H1 (cell line): ENCODE measurements around the gene RIN3. TPM values are rescaled to one million over a fixed set of nuclear protein-coding genes. Genes with fewer than 3 reads are reported as not detected.

Source experiments
- CTCF ChIA-PET: fragments of 300-600 bp; sonication (Branson Sonifier 250); formaldehyde crosslinking; loops from one replicate; lab custom pipeline; 2021; ENCODE audit not compliant: partially characterized antibody; lab: Charles Lee
- POLR2A ChIA-PET: fragments of 300-600 bp; sonication (Branson Sonifier 250); formaldehyde crosslinking; loops from one replicate; lab custom pipeline; 2021; ENCODE audit warnings: inconsistent platforms; ENCODE audit not compliant: partially characterized antibody; lab: Charles Lee
- DNase-seq, 2 experiments: peaks; one replicate each; pipeline versions ENCODE4 v3.0.0 to v3.0.0-alpha.2; 2010 to 2022; ENCODE audit warnings: low spot score in 2 of 2, low read depth in 1 of 2, mixed read lengths in 1 of 2
- FAIRE-seq: peaks from 2 replicates; lab custom pipeline; 2011; peaks lifted over from hg19 to GRCh38; lab: Jason Lieb, UNC
- H2AFZ ChIP-seq: 2 replicates; pipeline ENCODE4 v1.8.1; 2012; ENCODE audit warnings: low read length, inconsistent platforms
- H2AK5ac ChIP-seq: 2 replicates; pipeline ENCODE4 v1.6.1; 2013; ENCODE audit warnings: low read depth, low read length
- H2BK120ac ChIP-seq: replicated peaks from 2 replicates; pipeline ENCODE3; 2013; ENCODE audit warnings: low read depth, low read length, inconsistent platforms
- H2BK12ac ChIP-seq: 2 replicates; pipeline ENCODE4 v1.6.1; 2013; ENCODE audit warnings: low read depth, low read length
- H2BK15ac ChIP-seq: 2 replicates; pipeline ENCODE4 v1.6.1; 2013; ENCODE audit warnings: low read length
- H2BK20ac ChIP-seq: 2 replicates; pipeline ENCODE4 v1.6.1; 2013; ENCODE audit warnings: low read length
- H2BK5ac ChIP-seq: 2 replicates; pipeline ENCODE4 v1.6.1; 2013; ENCODE audit warnings: low read depth, low read length
- H3K14ac ChIP-seq: 2 replicates; pipeline ENCODE4 v1.6.1; 2013; ENCODE audit warnings: inconsistent platforms; ENCODE audit not compliant: insufficient read length
- H3K18ac ChIP-seq: 2 replicates; pipeline ENCODE4 v1.6.1; 2013; ENCODE audit warnings: low read length; ENCODE audit errors: extremely low read depth
- H3K23ac ChIP-seq: 2 replicates; pipeline ENCODE4 v1.6.1; 2013; ENCODE audit warnings: inconsistent platforms; ENCODE audit not compliant: insufficient read length
- H3K23me2 ChIP-seq: 2 replicates; pipeline ENCODE4 v1.6.1; 2013; ENCODE audit warnings: low read depth, low read length
- H3K27ac ChIP-seq: 2 replicates; pipeline ENCODE4 v1.6.1; 2011; ENCODE audit warnings: low read depth, low read length, inconsistent platforms
- H3K27me3 ChIP-seq, 4 experiments: replicated peaks in 1 of 4; 1 replicate in 1 of 4; 2 replicates in 3 of 4; pipeline versions ENCODE4 v1.6.1 to v1.8.1; 2011 to 2013; ENCODE audit warnings: low read length in 3 of 4, mild to moderate bottlenecking in 3 of 4, inconsistent platforms in 2 of 4, mixed read lengths in 2 of 4, moderate library complexity in 1 of 4; ENCODE audit not compliant: control insufficient read depth in 3 of 4, insufficient read depth in 3 of 4; ENCODE audit errors: extremely low read depth in 1 of 4
- H3K36me3 ChIP-seq, 4 experiments: 2 replicates each; pipeline versions ENCODE4 v1.6.1 to v1.8.1; 2011 to 2013; ENCODE audit warnings: mild to moderate bottlenecking in 4 of 4, low read length in 3 of 4, moderate library complexity in 2 of 4, control low read depth in 1 of 4, inconsistent platforms in 1 of 4; ENCODE audit not compliant: insufficient read depth in 4 of 4, control insufficient read depth in 2 of 4
- H3K4ac ChIP-seq: replicated peaks from 2 replicates; pipeline ENCODE3; 2013; ENCODE audit warnings: low read length, low read depth, mixed read lengths, inconsistent platforms; ENCODE audit not compliant: insufficient read length
- H3K4me1 ChIP-seq, 4 experiments: replicated peaks in 1 of 4; 1 replicate in 1 of 4; 2 replicates in 3 of 4; pipeline versions ENCODE4 v1.6.1 to v1.8.1; 2011 to 2013; ENCODE audit warnings: low read length in 3 of 4, inconsistent platforms in 2 of 4, mixed read lengths in 1 of 4; ENCODE audit not compliant: insufficient read depth in 4 of 4, control insufficient read depth in 3 of 4
- H3K4me2 ChIP-seq, 2 experiments: 2 replicates each; pipeline versions ENCODE4 v1.6.1 to v1.8.1; 2011 to 2013; ENCODE audit warnings: low read depth in 2 of 2, low read length in 2 of 2, control low read depth in 1 of 2, inconsistent platforms in 1 of 2, mild to moderate bottlenecking in 1 of 2; ENCODE audit not compliant: insufficient read depth in 1 of 2
- H3K4me3 ChIP-seq, 4 experiments: fragments of 200-600, 300-600 bp in 1 of 4; sonication (generic), shearing (Covaris generic), sonication (Bioruptor Twin) in 1 of 4; 2 replicates each; pipeline versions ENCODE4 v1.5.1 to v1.8.1; 2011 to 2016; ENCODE audit warnings: low read length in 4 of 4, low read depth in 3 of 4, control low read depth in 2 of 4, inconsistent platforms in 2 of 4, mild to moderate bottlenecking in 2 of 4, mixed read lengths in 1 of 4, moderate library complexity in 1 of 4; ENCODE audit not compliant: insufficient read depth in 2 of 4; ENCODE audit errors: extremely low read depth in 1 of 4
- H3K56ac ChIP-seq: replicated peaks from 2 replicates; pipeline ENCODE3; 2013; ENCODE audit warnings: low read depth, mild to moderate bottlenecking, mixed read lengths, low read length, inconsistent platforms; ENCODE audit not compliant: insufficient read length
- H3K79me1 ChIP-seq: 2 replicates; pipeline ENCODE4 v1.6.1; 2013; ENCODE audit warnings: low read depth, low read length, control low read depth
- H3K79me2 ChIP-seq, 2 experiments: 2 replicates each; pipeline versions ENCODE4 v1.6.1 to v1.8.1; 2012 to 2013; ENCODE audit warnings: low read length in 2 of 2, mild to moderate bottlenecking in 2 of 2, inconsistent platforms in 1 of 2; ENCODE audit not compliant: insufficient read depth in 2 of 2, control insufficient read depth in 1 of 2
- H3K9ac ChIP-seq, 4 experiments: replicated peaks in 1 of 4; 1 replicate in 1 of 4; 2 replicates in 3 of 4; pipeline versions ENCODE4 v1.6.1 to v1.8.1; 2011 to 2013; ENCODE audit warnings: low read depth in 3 of 4, low read length in 3 of 4, control low read depth in 2 of 4, mild to moderate bottlenecking in 2 of 4, moderate library complexity in 2 of 4, inconsistent platforms in 1 of 4; ENCODE audit errors: extremely low read depth in 1 of 4
- H3K9me3 ChIP-seq, 2 experiments: 2 replicates each; pipeline versions ENCODE4 v1.6.1 to v1.8.1; 2012 to 2013; ENCODE audit warnings: mild to moderate bottlenecking in 2 of 2, moderate library complexity in 2 of 2, control low read depth in 1 of 2, inconsistent platforms in 1 of 2, low read depth in 1 of 2, low read length in 1 of 2, mixed read lengths in 1 of 2; ENCODE audit not compliant: insufficient read depth in 2 of 2
- H4K20me1 ChIP-seq, 2 experiments: replicated peaks in 1 of 2; 2 replicates each; pipeline versions ENCODE3 to v1.8.1; 2011 to 2013; ENCODE audit warnings: inconsistent platforms in 2 of 2, low read length in 2 of 2, mild to moderate bottlenecking in 1 of 2; ENCODE audit not compliant: insufficient read depth in 2 of 2, control insufficient read depth in 1 of 2
- H4K5ac ChIP-seq: 2 replicates; pipeline ENCODE4 v1.6.1; 2013; ENCODE audit warnings: low read length, low read depth, mixed read lengths, inconsistent platforms; ENCODE audit not compliant: insufficient read length
- H4K8ac ChIP-seq: 2 replicates; pipeline ENCODE4 v1.8.0; 2013; ENCODE audit warnings: mild to moderate bottlenecking, moderate library complexity, low read length, inconsistent platforms; ENCODE audit not compliant: insufficient read depth; ENCODE audit errors: extremely low read depth
- H4K91ac ChIP-seq: replicated peaks from 2 replicates; pipeline ENCODE3; 2013; ENCODE audit warnings: low read length, mixed read lengths, inconsistent platforms; ENCODE audit not compliant: insufficient read length
- ASH2L ChIP-seq: fragments of 200-600, 300-600 bp; sonication (generic); IDR thresholded peaks from one replicate; pipeline ENCODE4 v1.7.1; 2017; ENCODE audit warnings: low read length
- MAFK ChIP-seq: IDR thresholded peaks from 2 replicates; pipeline ENCODE4 v1.6.1; 2012; ENCODE audit warnings: low read depth, mild to moderate bottlenecking, improper control_type of control experiment, low read length
- TBP ChIP-seq: IDR thresholded peaks from 2 replicates; pipeline ENCODE4 v1.6.1; 2011; ENCODE audit warnings: low read depth, low read length, improper control_type of control experiment
- USF2 ChIP-seq: IDR thresholded peaks from 2 replicates; pipeline ENCODE4 v1.6.1; 2011; ENCODE audit warnings: low read length, improper control_type of control experiment
- YY1 ChIP-seq: IDR thresholded peaks from 2 replicates; pipeline ENCODE4 v1.6.1; 2011; ENCODE audit warnings: low read depth, mild to moderate bottlenecking, low read length
- WGBS, 2 experiments: shearing (Covaris generic) in 1 of 2; methylation state at CpG; one replicate each; pipeline versions ENCODE4 v1.1.6 to v1.1.7; 2013 to 2015; ENCODE audit warnings: low lambda C conversion rate in 2 of 2, mixed read lengths in 2 of 2, inconsistent platforms in 1 of 2, low coverage in 1 of 2, missing lambda C conversion rate in 1 of 2; ENCODE audit not compliant: insufficient replicate concordance in 2 of 2, insufficient coverage in 1 of 2, insufficient read length in 1 of 2; ENCODE audit errors: extremely low coverage in 1 of 2, missing lambda C conversion rate in 1 of 2; 5-methylcytosine and 5-hydroxymethylcytosine counted together
- polyA plus RNA-seq, 7 experiments: library from polyadenylated mRNA; depleted of rRNA in 3 of 7; stranded (reverse) in 5 of 7; unstranded in 2 of 7; fragments of >200 nt in 5 of 7; fragments of 200-250 nt in 2 of 7; gene quantifications; 1 replicate in 5 of 7; 2 replicates in 1 of 7; 4 replicates in 1 of 7; pipeline versions ENCODE4 v1.2.1 to v1.2.3, GENCODE V29; 2011 to 2013; ENCODE audit warnings: missing spikeins in 2 of 7, mixed read lengths in 2 of 7
- total RNA-seq: library from RNA; stranded (reverse); fragmentation: NEBNext Ultra II Directional; extraction: Animal tissue kit (Norgen Biotek cat#: 25700); gene quantifications from 2 replicates; pipeline ENCODE4 v1.2.1, GENCODE V29; 2021

RIN3 gene
- total and polyA plus RNA-seq, 2 of the 8 experiments (the other 6 are each of a cell fraction or from before 2014, with no cell fraction given): 0.59 to 1.5 TPM

- Histone ChIP-seq H3K4me1 (peaks cover 0 to 19% (median 8%) of the 10 kb centered on the region in 4 experiments; a peak in 3 of 7 replicates), H4K8ac (no peak overlapping the region), H2BK12ac (no peak overlapping the region), H4K5ac (no peak overlapping the region), H3K79me2 (no peaks in the 10 kb centered on the region), H2BK5ac (no peak overlapping the region), H3K18ac (no peak overlapping the region), H3K79me1 (no peaks in the 10 kb centered on the region), H2BK120ac (no peak overlapping the region), H3K23me2 (peaks cover 5% of the 10 kb centered on the region; the same call in 1 of the 2 replicates), H2AFZ (no peak overlapping the region), H3K4me2 (no peak overlapping the region), H3K27me3 (no peaks in the 10 kb centered on the region), H4K91ac (no peak overlapping the region), H3K4ac (no peak overlapping the region), H2BK20ac (no peak overlapping the region), H4K20me1 (no peaks in the 10 kb centered on the region), H3K23ac (no peak overlapping the region), H3K56ac (no peak overlapping the region), H3K9ac (no peak overlapping the region), H3K36me3 (peaks cover 0 to 3% (median 0%) of the 10 kb centered on the region in 4 experiments; a peak in 3 of 8 replicates), H2AK5ac (no peak overlapping the region), H3K14ac (no peak overlapping the region), H2BK15ac (no peak overlapping the region), H3K9me3 (no peaks in the 10 kb centered on the region), H3K27ac (no peak overlapping the region), H3K4me3 (no peak overlapping the region)
- DNase-seq (no peak), FAIRE-seq (no peak)
- POLR2A ChIA-PET: no interaction called here
- 91% methylated on average over 5 of the region's 5 CpGs; no CpG with 5 or more reads in 1 of the 2 experiments for WGBS, 2 experiments
- CTCF ChIA-PET: interaction anchor here (5.8 kb wide), 1 partner anchor 11 kb away, joined by 38 read pairs; no protein-coding TSS in a partner anchor
- TF ChIP-seq ASH2L (no peak), YY1 (no peak), USF2 (no peak), MAFK (no peak), TBP (no peak)
Measured at GRCh38 chr14:92625213-92625612, 111.6 kb downstream of the RIN3 start.
